H1 (cell line): ENCODE data around the gene B3GNT2. TPM values are rescaled to one million over a fixed set of nuclear protein-coding genes. Genes with fewer than 3 reads are reported as not detected.

ENCODE experiments used
- CTCF ChIA-PET: fragments of 300-600 bp; sonication (Branson Sonifier 250); formaldehyde crosslinking; loops from one replicate; lab custom pipeline; 2021; ENCODE audit not compliant: partially characterized antibody; lab: Charles Lee
- POLR2A ChIA-PET: fragments of 300-600 bp; sonication (Branson Sonifier 250); formaldehyde crosslinking; loops from one replicate; lab custom pipeline; 2021; ENCODE audit warnings: inconsistent platforms; ENCODE audit not compliant: partially characterized antibody; lab: Charles Lee
- DNase-seq, 2 experiments: peaks; one replicate each; pipeline versions ENCODE4 v3.0.0 to v3.0.0-alpha.2; 2010 to 2022; ENCODE audit warnings: low spot score in 2 of 2, low read depth in 1 of 2, mixed read lengths in 1 of 2
- FAIRE-seq: peaks from 2 replicates; lab custom pipeline; 2011; peaks lifted over from hg19 to GRCh38; lab: Jason Lieb, UNC
- H2AFZ ChIP-seq: 2 replicates; pipeline ENCODE4 v1.8.1; 2012; ENCODE audit warnings: low read length, inconsistent platforms
- H2AK5ac ChIP-seq: 2 replicates; pipeline ENCODE4 v1.6.1; 2013; ENCODE audit warnings: low read depth, low read length
- H2BK120ac ChIP-seq: replicated peaks from 2 replicates; pipeline ENCODE3; 2013; ENCODE audit warnings: low read depth, low read length, inconsistent platforms
- H2BK12ac ChIP-seq: 2 replicates; pipeline ENCODE4 v1.6.1; 2013; ENCODE audit warnings: low read depth, low read length
- H2BK15ac ChIP-seq: 2 replicates; pipeline ENCODE4 v1.6.1; 2013; ENCODE audit warnings: low read length
- H2BK20ac ChIP-seq: 2 replicates; pipeline ENCODE4 v1.6.1; 2013; ENCODE audit warnings: low read length
- H2BK5ac ChIP-seq: 2 replicates; pipeline ENCODE4 v1.6.1; 2013; ENCODE audit warnings: low read depth, low read length
- H3K14ac ChIP-seq: 2 replicates; pipeline ENCODE4 v1.6.1; 2013; ENCODE audit warnings: inconsistent platforms; ENCODE audit not compliant: insufficient read length
- H3K18ac ChIP-seq: 2 replicates; pipeline ENCODE4 v1.6.1; 2013; ENCODE audit warnings: low read length; ENCODE audit errors: extremely low read depth
- H3K23ac ChIP-seq: 2 replicates; pipeline ENCODE4 v1.6.1; 2013; ENCODE audit warnings: inconsistent platforms; ENCODE audit not compliant: insufficient read length
- H3K23me2 ChIP-seq: 2 replicates; pipeline ENCODE4 v1.6.1; 2013; ENCODE audit warnings: low read depth, low read length
- H3K27ac ChIP-seq: 2 replicates; pipeline ENCODE4 v1.6.1; 2011; ENCODE audit warnings: low read depth, low read length, inconsistent platforms
- H3K27me3 ChIP-seq, 4 experiments: replicated peaks in 1 of 4; 1 replicate in 1 of 4; 2 replicates in 3 of 4; pipeline versions ENCODE4 v1.6.1 to v1.8.1; 2011 to 2013; ENCODE audit warnings: low read length in 3 of 4, mild to moderate bottlenecking in 3 of 4, inconsistent platforms in 2 of 4, mixed read lengths in 2 of 4, moderate library complexity in 1 of 4; ENCODE audit not compliant: control insufficient read depth in 3 of 4, insufficient read depth in 3 of 4; ENCODE audit errors: extremely low read depth in 1 of 4
- H3K36me3 ChIP-seq, 4 experiments: 2 replicates each; pipeline versions ENCODE4 v1.6.1 to v1.8.1; 2011 to 2013; ENCODE audit warnings: mild to moderate bottlenecking in 4 of 4, low read length in 3 of 4, moderate library complexity in 2 of 4, control low read depth in 1 of 4, inconsistent platforms in 1 of 4; ENCODE audit not compliant: insufficient read depth in 4 of 4, control insufficient read depth in 2 of 4
- H3K4ac ChIP-seq: replicated peaks from 2 replicates; pipeline ENCODE3; 2013; ENCODE audit warnings: low read length, low read depth, mixed read lengths, inconsistent platforms; ENCODE audit not compliant: insufficient read length
- H3K4me1 ChIP-seq, 4 experiments: replicated peaks in 1 of 4; 1 replicate in 1 of 4; 2 replicates in 3 of 4; pipeline versions ENCODE4 v1.6.1 to v1.8.1; 2011 to 2013; ENCODE audit warnings: low read length in 3 of 4, inconsistent platforms in 2 of 4, mixed read lengths in 1 of 4; ENCODE audit not compliant: insufficient read depth in 4 of 4, control insufficient read depth in 3 of 4
- H3K4me2 ChIP-seq, 2 experiments: 2 replicates each; pipeline versions ENCODE4 v1.6.1 to v1.8.1; 2011 to 2013; ENCODE audit warnings: low read depth in 2 of 2, low read length in 2 of 2, control low read depth in 1 of 2, inconsistent platforms in 1 of 2, mild to moderate bottlenecking in 1 of 2; ENCODE audit not compliant: insufficient read depth in 1 of 2
- H3K4me3 ChIP-seq, 4 experiments: fragments of 200-600, 300-600 bp in 1 of 4; sonication (generic), shearing (Covaris generic), sonication (Bioruptor Twin) in 1 of 4; 2 replicates each; pipeline versions ENCODE4 v1.5.1 to v1.8.1; 2011 to 2016; ENCODE audit warnings: low read length in 4 of 4, low read depth in 3 of 4, control low read depth in 2 of 4, inconsistent platforms in 2 of 4, mild to moderate bottlenecking in 2 of 4, mixed read lengths in 1 of 4, moderate library complexity in 1 of 4; ENCODE audit not compliant: insufficient read depth in 2 of 4; ENCODE audit errors: extremely low read depth in 1 of 4
- H3K56ac ChIP-seq: replicated peaks from 2 replicates; pipeline ENCODE3; 2013; ENCODE audit warnings: low read depth, mild to moderate bottlenecking, mixed read lengths, low read length, inconsistent platforms; ENCODE audit not compliant: insufficient read length
- H3K79me1 ChIP-seq: 2 replicates; pipeline ENCODE4 v1.6.1; 2013; ENCODE audit warnings: low read depth, low read length, control low read depth
- H3K79me2 ChIP-seq, 2 experiments: 2 replicates each; pipeline versions ENCODE4 v1.6.1 to v1.8.1; 2012 to 2013; ENCODE audit warnings: low read length in 2 of 2, mild to moderate bottlenecking in 2 of 2, inconsistent platforms in 1 of 2; ENCODE audit not compliant: insufficient read depth in 2 of 2, control insufficient read depth in 1 of 2
- H3K9ac ChIP-seq, 4 experiments: replicated peaks in 1 of 4; 1 replicate in 1 of 4; 2 replicates in 3 of 4; pipeline versions ENCODE4 v1.6.1 to v1.8.1; 2011 to 2013; ENCODE audit warnings: low read depth in 3 of 4, low read length in 3 of 4, control low read depth in 2 of 4, mild to moderate bottlenecking in 2 of 4, moderate library complexity in 2 of 4, inconsistent platforms in 1 of 4; ENCODE audit errors: extremely low read depth in 1 of 4
- H3K9me3 ChIP-seq, 2 experiments: 2 replicates each; pipeline versions ENCODE4 v1.6.1 to v1.8.1; 2012 to 2013; ENCODE audit warnings: mild to moderate bottlenecking in 2 of 2, moderate library complexity in 2 of 2, control low read depth in 1 of 2, inconsistent platforms in 1 of 2, low read depth in 1 of 2, low read length in 1 of 2, mixed read lengths in 1 of 2; ENCODE audit not compliant: insufficient read depth in 2 of 2
- H4K20me1 ChIP-seq, 2 experiments: replicated peaks in 1 of 2; 2 replicates each; pipeline versions ENCODE3 to v1.8.1; 2011 to 2013; ENCODE audit warnings: inconsistent platforms in 2 of 2, low read length in 2 of 2, mild to moderate bottlenecking in 1 of 2; ENCODE audit not compliant: insufficient read depth in 2 of 2, control insufficient read depth in 1 of 2
- H4K5ac ChIP-seq: 2 replicates; pipeline ENCODE4 v1.6.1; 2013; ENCODE audit warnings: low read length, low read depth, mixed read lengths, inconsistent platforms; ENCODE audit not compliant: insufficient read length
- H4K8ac ChIP-seq: 2 replicates; pipeline ENCODE4 v1.8.0; 2013; ENCODE audit warnings: mild to moderate bottlenecking, moderate library complexity, low read length, inconsistent platforms; ENCODE audit not compliant: insufficient read depth; ENCODE audit errors: extremely low read depth
- H4K91ac ChIP-seq: replicated peaks from 2 replicates; pipeline ENCODE3; 2013; ENCODE audit warnings: low read length, mixed read lengths, inconsistent platforms; ENCODE audit not compliant: insufficient read length
- BACH1 ChIP-seq: IDR thresholded peaks from 2 replicates; pipeline ENCODE4 v1.6.1; 2012; ENCODE audit warnings: low read length, improper control_type of control experiment
- BCL11A ChIP-seq, 2 experiments: IDR thresholded peaks; one replicate each; pipeline ENCODE4 v1.6.1; 2011; ENCODE audit warnings: low read depth in 2 of 2, low read length in 2 of 2, mild to moderate bottlenecking in 2 of 2
- CHD1 ChIP-seq: IDR thresholded peaks from 2 replicates; pipeline ENCODE4 v1.6.1; 2012; ENCODE audit warnings: low read depth, low read length, improper control_type of control experiment
- EP300 ChIP-seq, 2 experiments: IDR thresholded peaks; 1 replicate in 1 of 2; 2 replicates in 1 of 2; pipeline ENCODE4 v1.6.1; 2011 to 2012; ENCODE audit warnings: low read depth in 2 of 2, low read length in 2 of 2, mild to moderate bottlenecking in 2 of 2, borderline replicate concordance in 1 of 2, inconsistent platforms in 1 of 2, moderate library complexity in 1 of 2
- KDM4A ChIP-seq: IDR thresholded peaks from one replicate; pipeline ENCODE4 v1.7.1; 2012; ENCODE audit warnings: low read depth, mild to moderate bottlenecking, moderate library complexity, low read length, inconsistent platforms; ENCODE audit not compliant: severe bottlenecking
- NANOG ChIP-seq: IDR thresholded peaks from 2 replicates; pipeline ENCODE4 v1.6.1; 2011; ENCODE audit warnings: low read length, low read depth, mild to moderate bottlenecking, inconsistent platforms; ENCODE audit not compliant: insufficient read depth, poor library complexity, severe bottlenecking
- PHF8 ChIP-seq: fragments of 200-600 bp; sonication (generic); conservative IDR thresholded peaks from 2 replicates; pipeline ENCODE4 v1.7.1; 2012; ENCODE audit warnings: low read depth, mild to moderate bottlenecking, inconsistent platforms, low read length, moderate library complexity
- POLR2A ChIP-seq, 2 experiments: IDR thresholded peaks; 1 replicate in 1 of 2; 2 replicates in 1 of 2; pipeline ENCODE4 v1.6.1; 2011; ENCODE audit warnings: low read depth in 2 of 2, low read length in 2 of 2, mild to moderate bottlenecking in 2 of 2; ENCODE audit errors: control extremely low read depth in 1 of 2
- RAD21 ChIP-seq, 2 experiments: IDR thresholded peaks in 1 of 2; conservative IDR thresholded peaks in 1 of 2; 2 replicates each; pipeline ENCODE4 v1.6.1; 2011; ENCODE audit warnings: low read depth in 2 of 2, low read length in 2 of 2, improper control_type of control experiment in 1 of 2, inconsistent platforms in 1 of 2, mild to moderate bottlenecking in 1 of 2, moderate library complexity in 1 of 2
- RNF2 ChIP-seq: fragments of 200-900, 300-1000 bp; sonication (generic); IDR thresholded peaks from 2 replicates; pipeline ENCODE4 v1.7.1; 2016; ENCODE audit warnings: borderline replicate concordance, low read depth, mild to moderate bottlenecking, antibody characterized with exemption, low read length; ENCODE audit not compliant: poor library complexity, severe bottlenecking; ENCODE audit errors: missing control alignments
- SP4 ChIP-seq: IDR thresholded peaks from 2 replicates; pipeline ENCODE4 v1.6.1; 2012; ENCODE audit warnings: low read length, inconsistent platforms
- WGBS, 2 experiments: shearing (Covaris generic) in 1 of 2; methylation state at CpG; one replicate each; pipeline versions ENCODE4 v1.1.6 to v1.1.7; 2013 to 2015; ENCODE audit warnings: low lambda C conversion rate in 2 of 2, mixed read lengths in 2 of 2, inconsistent platforms in 1 of 2, low coverage in 1 of 2, missing lambda C conversion rate in 1 of 2; ENCODE audit not compliant: insufficient replicate concordance in 2 of 2, insufficient coverage in 1 of 2, insufficient read length in 1 of 2; ENCODE audit errors: extremely low coverage in 1 of 2, missing lambda C conversion rate in 1 of 2; 5-methylcytosine and 5-hydroxymethylcytosine counted together
- polyA plus RNA-seq, 7 experiments: library from polyadenylated mRNA; depleted of rRNA in 3 of 7; stranded (reverse) in 5 of 7; unstranded in 2 of 7; fragments of >200 nt in 5 of 7; fragments of 200-250 nt in 2 of 7; gene quantifications; 1 replicate in 5 of 7; 2 replicates in 1 of 7; 4 replicates in 1 of 7; pipeline versions ENCODE4 v1.2.1 to v1.2.3, GENCODE V29; 2011 to 2013; ENCODE audit warnings: missing spikeins in 2 of 7, mixed read lengths in 2 of 7
- total RNA-seq: library from RNA; stranded (reverse); fragmentation: NEBNext Ultra II Directional; extraction: Animal tissue kit (Norgen Biotek cat#: 25700); gene quantifications from 2 replicates; pipeline ENCODE4 v1.2.1, GENCODE V29; 2021
- TF ChIP-seq, protein P1 (sequence below): IDR thresholded peaks from 2 replicates; pipeline ENCODE4 v1.6.1; 2012; ENCODE audit warnings: low read length, inconsistent platforms

B3GNT2 gene
- total and polyA plus RNA-seq, 2 of the 8 experiments (the other 6 are each of a cell fraction or from before 2014, with no cell fraction given) = 20.1 to 40.8 TPM

DNA sequence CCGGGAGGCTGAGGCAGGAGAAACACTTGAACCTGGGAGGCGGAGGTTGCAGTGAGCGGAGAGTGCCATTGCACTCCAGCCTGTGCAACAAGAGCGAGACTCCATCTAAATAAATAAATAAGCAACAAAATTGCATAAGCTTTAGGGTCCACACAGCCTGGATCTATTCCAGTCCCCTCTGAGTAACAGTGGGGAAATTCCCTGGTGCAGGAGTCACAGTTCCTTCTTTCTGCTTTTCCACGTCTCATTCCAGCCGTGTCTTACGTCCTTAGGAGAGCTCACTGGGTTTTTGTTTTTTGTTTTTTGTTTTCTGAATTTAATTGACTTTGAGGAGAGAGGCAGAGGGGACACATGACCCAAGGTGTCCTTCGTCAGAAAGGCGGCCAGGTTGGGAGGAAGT, 44.6 kb downstream of the B3GNT2 start:
- no peak overlapping the region for H4K91ac ChIP-seq
- 85% methylated on average over 9 of the region's 9 CpGs; no CpG with 5 or more reads in 1 of the 2 experiments for WGBS, 2 experiments
- H3K36me3 ChIP-seq = no peaks in the 10 kb centered on the region
- H3K79me1 ChIP-seq = no peaks in the 10 kb centered on the region
- no peaks in the 10 kb centered on the region for H3K27me3 ChIP-seq
- CTCF ChIA-PET = no interaction called here
- H3K4ac ChIP-seq = no peak overlapping the region
- no peaks in the 10 kb centered on the region for H4K20me1 ChIP-seq
- H3K4me3 ChIP-seq = no peak overlapping the region
- H4K8ac ChIP-seq = no peak overlapping the region
- no peak overlapping the region for H3K18ac ChIP-seq
- H3K4me1 ChIP-seq = no peaks in the 10 kb centered on the region; a peak in 1 of 7 replicates
- H3K23me2 ChIP-seq = no peaks in the 10 kb centered on the region
- H2BK12ac ChIP-seq = no peak overlapping the region
- H2BK120ac ChIP-seq = no peak overlapping the region
- no peak overlapping the region for H3K23ac ChIP-seq
- no peak overlapping the region for H3K27ac ChIP-seq
- H4K5ac ChIP-seq = no peak overlapping the region
- no peak for FAIRE-seq
- H3K4me2 ChIP-seq = no peak overlapping the region
- H3K9me3 ChIP-seq = no peaks in the 10 kb centered on the region
- H3K56ac ChIP-seq = no peak overlapping the region
- DNase-seq = peak in 1 of 2 experiments; percentile 32
- no peak overlapping the region for H3K14ac ChIP-seq
- H2BK20ac ChIP-seq = no peak overlapping the region
- H3K9ac ChIP-seq = no peak overlapping the region
- H2BK5ac ChIP-seq = no peak overlapping the region
- POLR2A ChIA-PET = no interaction called here
- H2AFZ ChIP-seq = no peak overlapping the region
- H2BK15ac ChIP-seq = no peak overlapping the region
- no peaks in the 10 kb centered on the region for H3K79me2 ChIP-seq
- no peak overlapping the region for H2AK5ac ChIP-seq
- TF ChIP-seq BCL11A (IDR thresholded peaks at IDR 0.05; ENCODE audit: low read depth in 2 of 2, low read length in 2 of 2) = no peak
- no peak for TF ChIP-seq SP4
- TF ChIP-seq RAD21 (IDR thresholded peaks at IDR 0.05 in 1 of 2, conservative IDR thresholded peaks at IDR 0.05 in 1 of 2; ENCODE audit: low read depth in 2 of 2, low read length in 2 of 2) = no peak
- TF ChIP-seq PHF8 = no peak
- TF ChIP-seq CHD1 = no peak
- TF ChIP-seq NANOG = no peak
- TF ChIP-seq, protein P1, sequence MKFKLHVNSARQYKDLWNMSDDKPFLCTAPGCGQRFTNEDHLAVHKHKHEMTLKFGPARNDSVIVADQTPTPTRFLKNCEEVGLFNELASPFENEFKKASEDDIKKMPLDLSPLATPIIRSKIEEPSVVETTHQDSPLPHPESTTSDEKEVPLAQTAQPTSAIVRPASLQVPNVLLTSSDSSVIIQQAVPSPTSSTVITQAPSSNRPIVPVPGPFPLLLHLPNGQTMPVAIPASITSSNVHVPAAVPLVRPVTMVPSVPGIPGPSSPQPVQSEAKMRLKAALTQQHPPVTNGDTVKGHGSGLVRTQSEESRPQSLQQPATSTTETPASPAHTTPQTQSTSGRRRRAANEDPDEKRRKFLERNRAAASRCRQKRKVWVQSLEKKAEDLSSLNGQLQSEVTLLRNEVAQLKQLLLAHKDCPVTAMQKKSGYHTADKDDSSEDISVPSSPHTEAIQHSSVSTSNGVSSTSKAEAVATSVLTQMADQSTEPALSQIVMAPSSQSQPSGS = no peak
- TF ChIP-seq POLR2A (IDR thresholded peaks at IDR 0.05; ENCODE audit: control extremely low read depth in 1 of 2, low read depth in 2 of 2, low read length in 2 of 2) = no peak
- no peak for TF ChIP-seq BACH1
- TF ChIP-seq RNF2 = no peak
- no peak for TF ChIP-seq KDM4A
- TF ChIP-seq EP300 (IDR thresholded peaks at IDR 0.05; ENCODE audit: borderline replicate concordance in 1 of 2, low read depth in 2 of 2, low read length in 2 of 2) = no peak
